DND-41 (cell line): Measurements from ENCODE around the gene DDX52.

Experiments
- CTCF ChIP-seq: IDR thresholded peaks from 2 replicates; pipeline ENCODE4 v1.5.1; 2012; ENCODE audit warnings: borderline replicate concordance, low read length, moderate library complexity, mild to moderate bottlenecking; ENCODE audit not compliant: poor library complexity, severe bottlenecking; ENCODE audit errors: extremely low read depth
- EZH2 ChIP-seq: IDR thresholded peaks from 3 replicates; pipeline ENCODE4 v1.6.1; 2012; ENCODE audit warnings: borderline replicate concordance, low read depth, mild to moderate bottlenecking, moderate library complexity, low read length, inconsistent platforms; ENCODE audit not compliant: severe bottlenecking

GRCh38 chr17:37609170-37610040, 33.8 kb downstream of the DDX52 start, which contains the start of gene SYNRG:
- TF ChIP-seq CTCF (peak; percentile 65), EZH2 (no peak)
